ENCODE results near the gene CCDC197.
A peak's percentile ranks its signal among the peaks of the same experiment; 100 is the strongest.

The CCDC197 gene

GRCh38 chr14:94040796-94041195 is 43.7 kb downstream of the CCDC197 start:
- no peak for DNase-seq
- Histone ChIP-seq H3K27ac (ENCODE audit: low read length) (no peak overlapping the region), H3K4me1 (ENCODE audit: insufficient read depth, low read length) (no peaks in the 10 kb centered on the region), H3K36me3 (ENCODE audit: insufficient read depth, low read length) (peaks cover 15% of the 10 kb centered on the region; the same call in 1 of the 2 replicates), H3K9me3 (ENCODE audit: insufficient read depth, low read length, severe bottlenecking) (no peaks in the 10 kb centered on the region), H3K4me3 (ENCODE audit: low read depth in 1 of 2, low read length in 2 of 2) (no peak overlapping the region), H3K9ac (ENCODE audit: low read depth, low read length) (no peak overlapping the region), H3K79me2 (ENCODE audit: insufficient read depth, low read length) (no peaks in the 10 kb centered on the region), H4K20me1 (ENCODE audit: insufficient read depth, low read length) (peaks cover 7% of the 10 kb centered on the region), H3K4me2 (ENCODE audit: insufficient read depth, low read length) (no peak overlapping the region), H3K27me3 (ENCODE audit: insufficient read depth, low read length, poor library complexity) (peaks cover 3% of the 10 kb centered on the region), H2AFZ (ENCODE audit: low read depth, low read length) (no peak overlapping the region)
- no peak for ATAC-seq (ENCODE audit: insufficient read depth, low read depth)
- TF ChIP-seq EZH2 (IDR thresholded peaks at IDR 0.05; ENCODE audit: borderline replicate concordance, low read depth, low read length, severe bottlenecking) (no peak), CTCF (IDR thresholded peaks at IDR 0.05; ENCODE audit: borderline replicate concordance, extremely low read depth, low read length, poor library complexity, severe bottlenecking) (no peak)

- peak; percentile 26; the same call in 2 of the 3 replicates for ATAC-seq (ENCODE audit: insufficient read depth, low read depth)
- TF ChIP-seq CTCF (IDR thresholded peaks at IDR 0.05; ENCODE audit: borderline replicate concordance, extremely low read depth, low read length, poor library complexity, severe bottlenecking) (no peak), EZH2 (IDR thresholded peaks at IDR 0.05; ENCODE audit: borderline replicate concordance, low read depth, low read length, severe bottlenecking) (no peak)
- no peak for DNase-seq
Measured at GRCh38 chr14:94041551-94042346, 44.6 kb downstream of the CCDC197 start.

GRCh38 chr14:94042433-94043091 is 45.5 kb downstream of the CCDC197 start:
- Histone ChIP-seq H3K9me3 (ENCODE audit: insufficient read depth, low read length, severe bottlenecking) (no peaks in the 10 kb centered on the region), H3K79me2 (ENCODE audit: insufficient read depth, low read length) (no peaks in the 10 kb centered on the region), H3K27me3 (ENCODE audit: insufficient read depth, low read length, poor library complexity) (peaks cover 3% of the 10 kb centered on the region), H3K4me3 (ENCODE audit: low read depth in 1 of 2, low read length in 2 of 2) (no peak overlapping the region), H3K4me1 (ENCODE audit: insufficient read depth, low read length) (no peaks in the 10 kb centered on the region), H3K36me3 (ENCODE audit: insufficient read depth, low read length) (peaks cover 32% of the 10 kb centered on the region), H3K9ac (ENCODE audit: low read depth, low read length) (no peak overlapping the region), H4K20me1 (ENCODE audit: insufficient read depth, low read length) (peaks cover 14% of the 10 kb centered on the region), H2AFZ (ENCODE audit: low read depth, low read length) (no peak overlapping the region), H3K4me2 (ENCODE audit: insufficient read depth, low read length) (no peak overlapping the region), H3K27ac (ENCODE audit: low read length) (no peak overlapping the region)
- ATAC-seq (ENCODE audit: insufficient read depth, low read depth) (no peak), DNase-seq (no peak)
- TF ChIP-seq CTCF (IDR thresholded peaks at IDR 0.05; ENCODE audit: borderline replicate concordance, extremely low read depth, low read length, poor library complexity, severe bottlenecking) (no peak), EZH2 (IDR thresholded peaks at IDR 0.05; ENCODE audit: borderline replicate concordance, low read depth, low read length, severe bottlenecking) (no peak)

More at GRCh38 chr14:94041551-94042346, 44.6 kb downstream of the CCDC197 start:
- H2AFZ ChIP-seq (ENCODE audit: low read depth, low read length): no peak overlapping the region
- no peaks in the 10 kb centered on the region for H3K9me3 ChIP-seq (ENCODE audit: insufficient read depth, low read length, severe bottlenecking)
- H4K20me1 ChIP-seq (ENCODE audit: insufficient read depth, low read length): peaks cover 7% of the 10 kb centered on the region
- H3K36me3 ChIP-seq (ENCODE audit: insufficient read depth, low read length): peaks cover 24% of the 10 kb centered on the region
- no peak overlapping the region for H3K27ac ChIP-seq (ENCODE audit: low read length)
- no peak overlapping the region for H3K4me3 ChIP-seq (ENCODE audit: low read depth in 1 of 2, low read length in 2 of 2)
- H3K27me3 ChIP-seq (ENCODE audit: insufficient read depth, low read length, poor library complexity): peaks cover 3% of the 10 kb centered on the region
- H3K79me2 ChIP-seq (ENCODE audit: insufficient read depth, low read length): no peaks in the 10 kb centered on the region
- no peak overlapping the region for H3K9ac ChIP-seq (ENCODE audit: low read depth, low read length)
- no peak overlapping the region for H3K4me2 ChIP-seq (ENCODE audit: insufficient read depth, low read length)
- no peaks in the 10 kb centered on the region for H3K4me1 ChIP-seq (ENCODE audit: insufficient read depth, low read length)

All from DND-41 (cell line).